Fibroblast of skin of right quadriceps (primary cell): ENCODE results near the gene NBAS.

ENCODE experiments used
- DNase-seq: peaks from one replicate; pipeline ENCODE4 v3.0.0-alpha.2; 2013

NBAS gene

GRCh38 chr2:15560988-15561573 is at the start of gene NBAS:
TSS of gene NBAS (minus strand) at chr2:15561334. CDS start at chr2:15561304, 30 bp downstream.
- peak; percentile 89 for DNase-seq

GRCh38 chr2:15610430-15610952 is 49.4 kb upstream of the NBAS start:
- no peak for DNase-seq

- DNase-seq: no peak
Observed at GRCh38 chr2:15609341-15610042, 48.4 kb upstream of the NBAS start.

- DNase-seq: no peak
Observed at GRCh38 chr2:15608392-15608761, 47.2 kb upstream of the NBAS start.

GRCh38 chr2:15607709-15608391 is 46.7 kb upstream of the NBAS start:
- no peak for DNase-seq

- DNase-seq: no peak
Observed at GRCh38 chr2:15606481-15607441, 45.6 kb upstream of the NBAS start.

- DNase-seq: no peak
Observed at GRCh38 chr2:15605721-15606120, 44.6 kb upstream of the NBAS start.

- DNase-seq: no peak
Observed at GRCh38 chr2:15603948-15604347, 42.8 kb upstream of the NBAS start.

- no peak for DNase-seq
Observed at GRCh38 chr2:15603044-15603765, 42.1 kb upstream of the NBAS start.

- no peak for DNase-seq
Observed at GRCh38 chr2:15602393-15602792, 41.3 kb upstream of the NBAS start.

- no peak for DNase-seq
Observed at GRCh38 chr2:15601681-15602080, 40.5 kb upstream of the NBAS start.

- no peak for DNase-seq
Observed at GRCh38 chr2:15599994-15600393, 38.9 kb upstream of the NBAS start.

- no peak for DNase-seq
Observed at GRCh38 chr2:15596968-15597367, 35.8 kb upstream of the NBAS start.

GRCh38 chr2:15596350-15596749 is 35.2 kb upstream of the NBAS start:
- no peak for DNase-seq

- DNase-seq: no peak
Observed at GRCh38 chr2:15595936-15596335, 34.8 kb upstream of the NBAS start.

GRCh38 chr2:15595342-15595905 is 34.3 kb upstream of the NBAS start:
- no peak for DNase-seq

- no peak for DNase-seq
Observed at GRCh38 chr2:15594291-15595256, 33.4 kb upstream of the NBAS start.

GRCh38 chr2:15593327-15593705 is 32.2 kb upstream of the NBAS start:
- no peak for DNase-seq

GRCh38 chr2:15591692-15592463 is 30.7 kb upstream of the NBAS start, which contains the start of gene DDX1:
TSS of gene DDX1 (plus strand) at chr2:15591868. CDS start at chr2:15591934, 66 bp downstream.
- peak; percentile 85 for DNase-seq

- DNase-seq: no peak
Observed at GRCh38 chr2:15591373-15591691, 30.2 kb upstream of the NBAS start.
